Nephron (organoid): Measurements from ENCODE around the gene CENPS.

Experiments used
- H3K27ac Mint-ChIP-seq, 3 experiments: 2 replicates each; pipeline ENCODE4 v1.8.0; 2020; ENCODE audit warnings: mixed read lengths in 3 of 3, mild to moderate bottlenecking in 2 of 3, moderate library complexity in 1 of 3
- H3K27me3 Mint-ChIP-seq: 2 replicates; pipeline ENCODE4 v1.8.0; 2021; ENCODE audit warnings: low read depth, mild to moderate bottlenecking, moderate library complexity, mixed read lengths
- H3K36me3 Mint-ChIP-seq: 2 replicates; pipeline ENCODE4 v1.8.0; 2020; ENCODE audit warnings: low read depth, mixed read lengths
- H3K4me1 Mint-ChIP-seq: 2 replicates; pipeline ENCODE4 v1.8.0; 2020; ENCODE audit warnings: mixed read lengths
- H3K4me3 Mint-ChIP-seq, 3 experiments: 2 replicates each; pipeline ENCODE4 v1.8.0; 2020; ENCODE audit warnings: mild to moderate bottlenecking in 3 of 3, mixed read lengths in 3 of 3, moderate library complexity in 2 of 3
- H3K9me3 Mint-ChIP-seq: 2 replicates; pipeline ENCODE4 v1.8.0; 2020; ENCODE audit warnings: mixed read lengths
- CTCF ChIP-seq, 3 experiments: fragments of 200-600 bp; sonication (generic); IDR thresholded peaks; one replicate each; pipeline ENCODE4 v1.5.0; 2021; ENCODE audit warnings: antibody characterized with exemption in 3 of 3; ENCODE audit not compliant: unreplicated experiment in 3 of 3

Gene CENPS

GRCh38 chr1:10432910-10433700 lies 2.9 kb downstream of the CENPS start:
- Mint-ChIP-seq H3K4me3 (peak overlapping the region; percentile 68 to 81 (median 74)), H3K27me3 (no peaks in the 10 kb centered on the region), H3K36me3 (no peaks in the 10 kb centered on the region), H3K27ac (peak overlapping the region; percentile 47 to 95 (median 85)), H3K4me1 (peaks cover 28% of the 10 kb centered on the region), H3K9me3 (no peaks in the 10 kb centered on the region)
- TF ChIP-seq CTCF (IDR thresholded peaks at IDR 0.05; ENCODE audit: unreplicated experiment in 3 of 3), result no peak

GRCh38 chr1:10433790-10434189 lies 3.6 kb downstream of the CENPS start:
- TF ChIP-seq CTCF (IDR thresholded peaks at IDR 0.05; ENCODE audit: unreplicated experiment in 3 of 3), result no peak
- H3K36me3 Mint-ChIP-seq, result no peaks in the 10 kb centered on the region
- H3K27ac Mint-ChIP-seq, result peak overlapping the region; percentile 47 to 95 (median 85)
- H3K4me3 Mint-ChIP-seq, result peak overlapping the region; percentile 68 to 81 (median 74)
- H3K9me3 Mint-ChIP-seq, result no peaks in the 10 kb centered on the region
- H3K27me3 Mint-ChIP-seq, result no peaks in the 10 kb centered on the region
- H3K4me1 Mint-ChIP-seq, result peaks cover 28% of the 10 kb centered on the region

DNA sequence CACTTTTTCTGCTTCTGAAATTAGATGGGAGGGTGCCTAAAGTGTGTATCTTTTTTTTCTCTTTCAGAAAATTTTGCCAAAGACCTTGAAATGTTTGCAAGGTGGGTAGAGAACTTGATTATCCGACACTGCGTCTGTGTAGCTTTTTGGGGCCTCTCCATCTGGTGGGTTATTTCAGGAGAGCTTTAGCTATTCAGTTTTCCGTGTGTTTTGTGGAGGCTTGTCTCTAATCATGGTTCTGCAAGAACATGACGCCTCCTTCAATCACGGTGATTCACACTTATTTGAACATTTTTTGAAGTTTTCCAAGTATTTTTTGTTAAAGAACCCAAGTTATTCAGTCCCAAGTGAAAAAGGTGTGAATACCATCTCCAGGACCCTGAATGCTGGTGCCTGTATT lies 4.4 kb downstream of the CENPS start:
- H3K27me3 Mint-ChIP-seq, result no peaks in the 10 kb centered on the region

DNA sequence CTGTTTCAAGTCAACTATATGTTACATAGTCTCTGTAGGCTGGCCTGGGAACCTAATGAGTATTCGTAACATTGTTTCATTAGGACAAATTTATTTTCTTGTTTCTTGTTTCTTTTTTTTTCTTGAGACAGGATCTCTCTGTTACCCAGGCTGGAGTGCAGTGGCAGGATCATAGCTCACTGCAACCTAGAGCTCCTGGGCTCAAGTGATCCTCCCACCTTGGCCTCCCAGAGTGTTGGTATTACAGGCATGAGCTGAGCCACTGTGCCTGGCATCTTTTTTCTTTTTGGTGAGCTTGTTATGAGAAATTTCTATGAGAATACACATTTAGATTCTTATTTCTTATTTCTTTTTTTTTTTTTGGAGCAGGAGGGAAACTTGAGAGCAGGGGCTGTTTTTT lies 6.8 kb downstream of the CENPS start:
- Mint-ChIP-seq H3K4me3 (no peak overlapping the region), H3K27ac (peak overlapping the region in 1 of 3 experiments; percentile 54), H3K9me3 (no peaks in the 10 kb centered on the region), H3K36me3 (peaks cover 9% of the 10 kb centered on the region), H3K4me1 (peaks cover 16% of the 10 kb centered on the region), H3K27me3 (no peaks in the 10 kb centered on the region)
- no peak for TF ChIP-seq CTCF (IDR thresholded peaks at IDR 0.05; ENCODE audit: unreplicated experiment in 3 of 3)

More for the DNA sequence above, 4.4 kb downstream of the CENPS start:
- TF ChIP-seq CTCF (IDR thresholded peaks at IDR 0.05; ENCODE audit: unreplicated experiment in 3 of 3), result no peak
- peaks cover 28% of the 10 kb centered on the region for H3K4me1 Mint-ChIP-seq
- no peak overlapping the region for H3K4me3 Mint-ChIP-seq
- no peaks in the 10 kb centered on the region for H3K36me3 Mint-ChIP-seq
- no peaks in the 10 kb centered on the region for H3K9me3 Mint-ChIP-seq
- H3K27ac Mint-ChIP-seq, result peak overlapping the region in 1 of 3 experiments; percentile 95

GRCh38 chr1:10438677-10439163 lies 8.5 kb downstream of the CENPS start:
- no peaks in the 10 kb centered on the region for H3K27me3 Mint-ChIP-seq
- peaks cover 6% of the 10 kb centered on the region for H3K4me1 Mint-ChIP-seq
- no peak overlapping the region for H3K4me3 Mint-ChIP-seq
- no peaks in the 10 kb centered on the region for H3K9me3 Mint-ChIP-seq
- no peak overlapping the region for H3K27ac Mint-ChIP-seq
- no peak for TF ChIP-seq CTCF (IDR thresholded peaks at IDR 0.05; ENCODE audit: unreplicated experiment in 3 of 3)
- H3K36me3 Mint-ChIP-seq, result peaks cover 12% of the 10 kb centered on the region

GRCh38 chr1:10440305-10440704 lies 10.1 kb downstream of the CENPS start:
- Mint-ChIP-seq H3K27me3 (no peaks in the 10 kb centered on the region), H3K36me3 (peaks cover 12% of the 10 kb centered on the region), H3K4me3 (no peak overlapping the region), H3K4me1 (no peaks in the 10 kb centered on the region), H3K27ac (no peak overlapping the region), H3K9me3 (no peaks in the 10 kb centered on the region)
- no peak for TF ChIP-seq CTCF (IDR thresholded peaks at IDR 0.05; ENCODE audit: unreplicated experiment in 3 of 3)
